ENCODE results near the gene ELF1.

DNA sequence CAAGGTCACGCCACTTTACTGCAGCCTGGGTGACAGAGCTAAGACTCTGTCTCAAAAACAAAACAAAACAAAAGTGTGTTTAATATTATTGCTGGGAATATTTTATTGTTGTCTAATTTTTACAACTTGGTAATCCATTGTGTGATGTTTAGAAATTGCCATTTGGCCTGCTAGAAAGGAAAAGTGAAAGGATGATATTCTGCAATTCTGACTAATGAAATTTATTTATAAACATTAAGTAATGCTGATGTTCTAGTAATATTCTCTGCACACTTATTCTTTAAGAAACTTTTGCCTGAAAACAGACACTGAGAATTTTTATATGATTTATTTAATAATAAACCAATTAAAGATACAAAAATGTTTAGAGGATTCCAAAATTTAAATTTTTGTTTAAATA, 87.4 kb downstream of the ELF1 start:
- TF ChIP-seq EZH2 (IDR thresholded peaks at IDR 0.05; ENCODE audit: low read depth, unreplicated experiment) (no peak), CTCF (conservative IDR thresholded peaks at IDR 0.05; ENCODE audit: low read depth in 2 of 2) (no peak)
